Measurements from ENCODE around the gene HBG1.
"Not testable (repeated sequence)": the region's sequence is repeated elsewhere in the genome, so short reads cannot be mapped to it uniquely, and the experiment has no call there.

The HBG1 gene

DNA sequence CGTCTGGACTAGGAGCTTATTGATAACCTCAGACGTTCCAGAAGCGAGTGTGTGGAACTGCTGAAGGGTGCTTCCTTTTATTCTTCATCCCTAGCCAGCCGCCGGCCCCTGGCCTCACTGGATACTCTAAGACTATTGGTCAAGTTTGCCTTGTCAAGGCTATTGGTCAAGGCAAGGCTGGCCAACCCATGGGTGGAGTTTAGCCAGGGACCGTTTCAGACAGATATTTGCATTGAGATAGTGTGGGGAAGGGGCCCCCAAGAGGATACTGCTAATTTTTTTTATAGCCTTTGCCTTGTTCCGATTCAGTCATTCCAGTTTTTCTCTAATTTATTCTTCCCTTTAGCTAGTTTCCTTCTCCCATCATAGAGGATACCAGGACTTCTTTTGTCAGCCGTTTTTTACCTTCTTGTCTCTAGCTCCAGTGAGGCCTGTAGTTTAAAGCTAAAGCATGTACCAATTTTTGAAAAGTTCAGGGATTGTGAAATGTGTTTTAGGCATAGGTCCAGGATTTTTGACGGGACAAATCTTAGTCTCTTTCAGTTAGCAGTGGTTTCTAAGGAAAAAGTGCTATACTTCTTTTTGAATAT is at the start of gene HBG1:
Gene HBG1 (minus strand): TSS at position 51 of the 590 bp plus-strand sequence. CDS start 53 bp downstream, outside the sequence.
- not testable (repeated sequence) for DNase-seq (ENCODE audit: extremely low read depth in 1 of 2, low read depth in 1 of 2)

DNA sequence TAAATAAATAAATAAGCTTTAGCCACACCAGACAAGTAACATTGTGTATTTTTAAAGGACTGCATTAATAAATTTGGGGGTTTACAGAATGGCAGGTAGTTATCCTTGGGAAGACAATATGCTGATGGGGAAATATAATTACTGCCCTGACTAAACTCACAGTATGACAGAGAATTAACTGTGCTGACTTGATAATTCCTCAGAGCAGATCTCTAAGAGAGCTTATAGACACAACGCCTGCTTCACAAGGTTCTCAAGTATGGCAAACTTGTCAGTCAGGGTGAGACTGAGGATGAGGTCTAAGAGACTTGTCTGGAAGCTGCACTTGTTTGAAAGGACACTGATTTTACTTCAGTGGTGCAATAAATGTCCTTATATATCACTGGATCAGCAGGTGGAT is 48.8 kb upstream of the HBG1 start:
- DNase-seq (ENCODE audit: extremely low read depth in 1 of 2, low read depth in 1 of 2) = no peak

DNA sequence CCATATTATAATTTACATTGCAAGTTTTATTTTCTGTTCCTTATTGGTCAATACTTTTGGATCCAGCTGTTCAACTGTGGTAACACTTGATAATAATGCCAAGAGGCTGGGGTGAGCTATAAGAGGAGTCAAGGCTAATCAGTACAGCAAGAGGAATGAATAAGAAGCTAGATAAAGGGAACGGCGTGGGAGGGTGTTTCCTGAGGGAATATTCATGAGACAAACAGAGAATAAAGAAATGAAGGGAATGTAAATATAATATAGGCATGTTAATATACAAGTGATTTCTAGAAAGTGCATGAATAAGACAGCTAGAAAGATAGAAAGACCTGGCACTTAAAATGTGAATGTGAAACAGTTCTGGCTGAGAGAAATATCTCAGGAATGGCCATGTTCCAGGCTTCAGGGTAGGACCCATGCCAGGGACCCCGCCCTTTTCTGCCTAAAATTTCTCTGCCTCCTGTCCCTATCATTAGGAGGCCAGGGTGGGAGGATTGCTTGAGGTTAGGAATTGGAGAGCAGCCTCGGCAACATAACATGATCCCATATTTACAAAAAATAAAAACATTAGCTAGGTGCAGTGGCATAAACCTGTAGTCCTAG is 48.2 kb upstream of the HBG1 start:
- DNase-seq (ENCODE audit: extremely low read depth in 1 of 2, low read depth in 1 of 2) = no peak

DNA sequence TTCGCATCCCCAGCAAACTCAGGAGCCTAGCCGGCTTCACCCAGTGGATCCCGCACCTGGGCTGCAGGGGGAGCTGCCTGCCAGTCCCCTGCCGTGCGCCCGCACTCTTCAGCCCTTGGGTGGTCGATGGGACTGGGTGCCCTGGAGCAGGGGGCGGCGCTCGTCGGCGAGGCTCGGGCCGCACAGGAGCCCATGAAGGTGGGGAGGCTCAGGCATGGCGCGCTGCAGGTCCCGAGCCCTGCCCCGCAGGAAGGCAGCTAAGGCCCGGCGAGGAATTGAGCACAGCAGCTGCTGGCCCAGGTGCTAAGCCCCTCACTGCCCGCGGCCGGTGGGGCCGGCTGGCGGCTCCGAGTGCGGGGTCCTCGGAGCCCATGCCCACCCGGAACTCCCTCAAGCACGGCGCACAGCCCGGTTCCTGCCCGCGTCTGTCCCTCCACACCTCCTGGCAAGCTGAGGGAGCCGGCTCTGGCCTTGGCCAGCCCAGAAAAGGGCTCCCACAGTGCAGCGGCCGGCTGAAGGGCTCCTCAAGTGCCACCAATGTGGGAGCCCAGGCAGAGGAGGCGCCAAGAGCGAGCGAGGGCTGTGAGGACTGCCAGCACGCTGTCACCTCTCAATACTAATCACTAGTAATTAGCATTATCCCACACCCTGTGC is 44.8 kb upstream of the HBG1 start:
- DNase-seq (ENCODE audit: extremely low read depth in 1 of 2, low read depth in 1 of 2) = not testable (repeated sequence)

DNA sequence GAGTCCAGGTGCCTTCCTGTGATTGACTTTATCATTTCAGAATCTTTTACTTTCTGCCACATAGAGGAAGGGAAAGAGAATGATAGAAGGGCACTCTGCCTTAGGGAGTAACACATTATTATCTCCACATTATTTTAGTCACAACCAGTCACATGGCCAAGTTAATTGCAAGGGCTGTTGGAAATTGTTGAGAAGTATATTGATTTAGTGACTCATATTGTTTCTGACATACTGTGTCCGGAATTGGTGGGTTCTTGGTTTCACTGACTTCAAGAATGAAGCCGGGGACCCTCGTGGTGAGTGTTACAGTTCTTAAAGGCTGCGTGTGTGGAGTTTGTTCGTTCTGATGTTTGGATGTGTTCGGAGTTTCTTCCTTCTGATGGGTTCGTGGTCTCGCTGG is 43.4 kb upstream of the HBG1 start:
- DNase-seq (ENCODE audit: extremely low read depth in 1 of 2, low read depth in 1 of 2) = no peak

DNA sequence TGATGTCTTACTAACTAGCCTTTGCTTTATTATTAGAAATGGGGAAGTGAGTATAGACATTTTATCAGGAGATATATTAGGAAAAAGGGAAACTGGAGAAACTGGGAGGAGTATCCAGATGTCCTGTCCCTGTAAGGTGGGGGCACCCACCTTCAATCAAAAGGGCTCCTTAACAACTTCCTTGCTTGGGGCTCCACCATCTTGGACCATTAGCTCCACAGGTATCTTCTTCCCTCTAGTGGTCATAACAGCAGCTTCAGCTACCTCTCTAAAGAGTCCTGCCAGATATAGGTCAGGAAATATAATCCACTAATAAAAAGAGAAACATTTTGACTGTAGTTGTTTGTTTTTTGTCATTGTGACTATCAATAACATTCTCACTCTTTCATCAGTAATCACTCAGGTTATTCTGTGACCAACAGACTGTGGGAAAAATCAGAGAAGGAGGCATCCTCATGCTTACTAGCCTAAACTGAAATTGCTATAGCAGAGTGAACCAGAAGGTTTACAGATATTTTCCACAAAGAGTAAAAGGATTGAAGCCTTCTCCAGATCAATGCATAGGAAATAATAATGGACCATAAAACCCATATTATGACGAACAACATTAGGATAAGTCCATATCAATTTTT is 41.7 kb upstream of the HBG1 start:
- no peak for DNase-seq (ENCODE audit: extremely low read depth in 1 of 2, low read depth in 1 of 2)

DNA sequence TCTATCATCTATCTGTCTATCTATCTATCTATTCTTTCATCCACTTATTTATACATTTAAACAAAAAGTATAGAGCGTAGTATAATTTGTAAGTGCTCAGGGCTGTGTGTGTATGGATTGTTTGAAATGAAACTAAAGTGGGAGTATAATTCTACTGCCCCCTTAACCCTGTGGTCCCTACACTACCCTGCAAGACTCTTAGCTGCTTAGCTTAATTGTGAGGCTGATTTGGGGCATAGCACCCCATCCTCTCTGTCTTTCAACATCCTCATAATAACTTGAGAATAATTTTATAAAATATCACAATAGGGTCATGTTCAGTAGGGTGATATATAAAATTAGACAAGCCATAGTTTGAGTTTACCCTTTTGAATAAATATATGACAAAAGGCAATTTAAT is 40.4 kb upstream of the HBG1 start:
- DNase-seq (ENCODE audit: extremely low read depth in 1 of 2, low read depth in 1 of 2) = no peak

DNA sequence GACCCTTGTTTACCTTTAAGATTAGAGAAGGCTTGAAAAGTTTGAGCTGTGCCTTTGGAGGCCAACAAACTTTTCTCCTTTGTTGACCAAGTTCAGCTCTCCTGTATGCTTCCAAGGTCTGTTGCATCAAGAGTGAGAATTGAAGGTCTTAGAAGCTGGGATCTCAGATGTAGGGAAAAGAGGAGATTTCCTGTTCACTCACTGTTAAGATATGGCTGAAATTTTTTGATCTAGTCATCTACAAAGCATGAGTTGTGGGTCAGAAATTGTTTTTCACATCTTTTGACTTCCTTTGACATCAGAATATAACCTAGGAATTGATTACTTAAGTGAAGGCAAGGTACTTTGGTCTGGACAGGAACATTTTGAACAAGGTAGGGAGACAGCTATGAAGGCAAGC is 40.0 kb upstream of the HBG1 start:
- no peak for DNase-seq (ENCODE audit: extremely low read depth in 1 of 2, low read depth in 1 of 2)

DNA sequence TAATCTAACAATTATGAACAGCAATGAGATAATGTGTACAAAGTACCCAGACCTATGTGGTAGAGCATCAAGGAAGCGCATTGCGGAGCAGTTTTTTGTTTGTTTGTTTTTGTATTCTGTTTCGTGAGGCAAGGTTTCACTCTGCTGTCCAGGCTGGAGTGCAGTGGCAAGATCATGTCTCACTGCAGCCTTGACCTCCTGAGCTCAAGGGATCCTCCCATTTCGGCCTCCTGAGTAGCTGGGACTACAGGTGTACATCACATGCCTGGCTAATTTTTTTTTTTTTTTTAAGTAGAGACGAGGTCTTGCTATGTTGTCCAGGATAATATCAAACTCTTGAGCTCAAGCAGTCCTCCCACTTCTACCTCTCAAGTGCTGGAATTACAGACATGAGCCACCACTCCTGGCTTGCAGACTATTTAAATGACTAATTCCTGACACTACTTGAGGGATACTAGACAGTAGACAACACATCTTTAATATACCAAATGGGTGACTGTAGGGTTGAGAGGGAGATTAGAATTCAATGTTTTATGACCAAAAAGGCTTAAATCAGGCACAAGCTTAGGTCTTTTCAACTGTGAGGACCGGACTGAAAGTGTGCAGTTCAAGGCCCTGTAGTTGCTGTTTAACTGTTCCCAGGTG is 39.4 kb upstream of the HBG1 start:
- DNase-seq (ENCODE audit: extremely low read depth in 1 of 2, low read depth in 1 of 2) = no peak

DNA sequence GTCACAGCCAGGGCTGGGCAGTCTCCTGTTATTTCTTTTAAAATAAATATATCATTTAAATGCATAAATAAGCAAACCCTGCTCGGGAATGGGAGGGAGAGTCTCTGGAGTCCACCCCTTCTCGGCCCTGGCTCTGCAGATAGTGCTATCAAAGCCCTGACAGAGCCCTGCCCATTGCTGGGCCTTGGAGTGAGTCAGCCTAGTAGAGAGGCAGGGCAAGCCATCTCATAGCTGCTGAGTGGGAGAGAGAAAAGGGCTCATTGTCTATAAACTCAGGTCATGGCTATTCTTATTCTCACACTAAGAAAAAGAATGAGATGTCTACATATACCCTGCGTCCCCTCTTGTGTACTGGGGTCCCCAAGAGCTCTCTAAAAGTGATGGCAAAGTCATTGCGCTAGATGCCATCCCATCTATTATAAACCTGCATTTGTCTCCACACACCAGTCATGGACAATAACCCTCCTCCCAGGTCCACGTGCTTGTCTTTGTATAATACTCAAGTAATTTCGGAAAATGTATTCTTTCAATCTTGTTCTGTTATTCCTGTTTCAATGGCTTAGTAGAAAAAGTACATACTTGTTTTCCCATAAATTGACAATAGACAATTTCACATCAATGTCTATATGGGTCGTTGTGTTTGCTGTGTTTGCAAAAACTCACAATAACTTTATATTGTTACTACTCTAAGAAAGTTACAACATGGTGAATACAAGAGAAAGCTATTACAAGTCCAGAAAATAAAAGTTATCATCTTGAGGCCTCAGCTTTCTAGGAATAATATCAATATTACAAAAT is 38.6 kb upstream of the HBG1 start:
- DNase-seq (ENCODE audit: extremely low read depth in 1 of 2, low read depth in 1 of 2) = no peak

DNA sequence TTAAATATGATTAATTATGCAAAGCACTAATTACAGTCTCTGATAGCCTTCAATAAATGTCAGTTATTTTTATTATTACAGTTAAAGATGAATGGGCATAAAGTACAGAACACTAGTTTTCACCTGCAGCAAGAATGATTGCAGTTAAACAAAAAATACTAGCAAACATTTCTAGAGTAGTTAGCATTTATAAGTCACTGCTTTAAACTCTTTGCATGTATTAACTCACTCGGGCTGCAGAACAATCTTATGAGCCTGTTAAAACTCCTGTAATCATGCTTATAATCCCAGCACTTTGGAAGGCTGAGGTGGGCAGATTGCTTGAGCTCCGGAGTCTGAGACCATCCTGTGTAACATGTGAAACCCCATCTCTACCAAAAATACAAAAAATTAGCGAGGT is 37.2 kb upstream of the HBG1 start:
- no peak for DNase-seq (ENCODE audit: extremely low read depth in 1 of 2, low read depth in 1 of 2)

DNA sequence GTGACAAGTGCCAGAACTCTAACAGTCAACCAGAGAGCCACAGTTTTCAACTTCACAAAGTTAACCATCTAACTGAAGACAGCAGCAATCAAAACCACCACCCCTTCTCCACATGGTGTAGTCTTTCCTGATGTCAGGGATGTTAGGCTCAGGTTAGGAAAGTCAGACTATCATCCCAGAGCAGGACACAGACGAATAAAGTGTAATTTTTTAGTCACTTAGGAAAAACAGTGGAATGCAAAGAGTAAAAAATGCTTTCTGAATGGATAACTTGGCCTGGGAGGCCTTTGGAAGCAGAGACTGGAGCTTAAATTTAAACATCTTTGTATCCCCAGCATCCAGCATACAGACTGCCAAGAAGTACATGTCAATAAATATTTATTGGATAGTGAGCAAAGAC is 36.7 kb upstream of the HBG1 start:
- DNase-seq (ENCODE audit: extremely low read depth in 1 of 2, low read depth in 1 of 2) = no peak

DNA sequence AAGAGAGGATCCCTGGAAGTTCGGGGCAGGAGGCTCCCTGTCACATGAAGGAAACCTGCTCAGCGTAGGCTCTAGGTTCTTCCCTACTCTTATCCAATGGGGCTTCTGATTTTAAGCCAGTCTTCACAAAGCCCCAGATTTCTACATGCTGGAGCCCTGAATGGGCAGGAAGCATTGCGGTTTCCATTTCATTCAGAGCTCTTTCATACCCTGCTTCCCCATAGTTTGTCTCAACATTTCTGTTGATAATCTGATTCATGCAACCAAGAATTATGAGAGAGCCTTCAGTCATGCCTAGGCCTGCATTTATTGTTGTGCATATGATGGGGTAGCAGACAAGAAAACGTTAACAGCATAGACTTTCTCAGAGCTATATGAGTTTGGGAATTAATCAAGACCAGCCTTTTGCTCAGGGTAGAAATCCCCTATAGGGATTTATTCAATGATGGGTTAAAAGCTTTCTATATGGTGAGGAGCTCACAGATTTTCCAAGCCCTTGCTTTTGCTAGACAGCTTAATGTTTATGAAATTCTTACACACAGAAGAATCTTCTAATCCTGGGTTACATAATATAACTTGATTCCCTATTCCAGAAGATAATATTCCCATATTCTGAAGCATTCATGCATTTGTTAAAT is 36.2 kb upstream of the HBG1 start:
- DNase-seq (ENCODE audit: extremely low read depth in 1 of 2, low read depth in 1 of 2) = no peak

DNA sequence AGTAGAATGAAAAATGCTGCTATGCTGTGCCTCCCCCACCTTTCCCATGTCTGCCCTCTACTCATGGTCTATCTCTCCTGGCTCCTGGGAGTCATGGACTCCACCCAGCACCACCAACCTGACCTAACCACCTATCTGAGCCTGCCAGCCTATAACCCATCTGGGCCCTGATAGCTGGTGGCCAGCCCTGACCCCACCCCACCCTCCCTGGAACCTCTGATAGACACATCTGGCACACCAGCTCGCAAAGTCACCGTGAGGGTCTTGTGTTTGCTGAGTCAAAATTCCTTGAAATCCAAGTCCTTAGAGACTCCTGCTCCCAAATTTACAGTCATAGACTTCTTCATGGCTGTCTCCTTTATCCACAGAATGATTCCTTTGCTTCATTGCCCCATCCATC is 35.0 kb upstream of the HBG1 start:
- no peak for DNase-seq (ENCODE audit: extremely low read depth in 1 of 2, low read depth in 1 of 2)

DNA sequence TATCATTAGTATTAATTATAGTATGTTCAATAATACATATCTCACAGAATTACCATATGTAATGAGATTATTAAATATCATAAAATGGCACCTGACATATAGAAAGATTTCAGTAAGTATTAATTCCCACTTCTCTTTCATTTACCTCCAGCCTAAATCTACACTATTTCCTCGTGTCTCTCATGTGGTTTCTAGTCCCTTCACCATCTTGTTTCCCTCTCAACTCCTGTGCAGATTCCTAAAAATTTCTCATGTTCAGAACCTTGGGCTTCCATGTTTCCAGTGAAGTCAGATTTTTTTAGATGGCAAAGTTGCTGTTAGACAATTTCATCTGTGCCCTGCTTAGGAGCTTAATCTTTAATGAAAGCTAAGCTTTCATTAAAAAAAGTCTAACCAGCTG is 34.2 kb upstream of the HBG1 start:
- no peak for DNase-seq (ENCODE audit: extremely low read depth in 1 of 2, low read depth in 1 of 2)

DNA sequence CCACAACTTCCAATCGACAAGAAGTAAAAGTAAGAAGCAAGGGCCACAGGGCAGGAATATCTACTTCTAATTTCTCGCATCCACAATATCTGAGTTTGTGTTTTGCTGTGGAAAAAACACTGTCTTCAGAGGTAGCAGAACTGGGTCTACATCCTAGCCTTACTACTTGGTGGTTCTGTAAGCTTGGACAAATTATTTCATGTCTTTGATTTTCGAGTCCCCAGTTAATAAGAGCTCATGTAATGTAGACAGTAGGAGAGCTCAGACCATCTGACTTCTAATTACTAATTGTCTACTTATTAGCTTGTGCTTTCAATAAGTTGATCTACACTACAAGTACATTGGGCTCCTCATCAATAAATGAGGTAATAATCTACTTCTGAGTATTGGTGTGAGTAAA is 33.4 kb upstream of the HBG1 start:
- no peak for DNase-seq (ENCODE audit: extremely low read depth in 1 of 2, low read depth in 1 of 2)

DNA sequence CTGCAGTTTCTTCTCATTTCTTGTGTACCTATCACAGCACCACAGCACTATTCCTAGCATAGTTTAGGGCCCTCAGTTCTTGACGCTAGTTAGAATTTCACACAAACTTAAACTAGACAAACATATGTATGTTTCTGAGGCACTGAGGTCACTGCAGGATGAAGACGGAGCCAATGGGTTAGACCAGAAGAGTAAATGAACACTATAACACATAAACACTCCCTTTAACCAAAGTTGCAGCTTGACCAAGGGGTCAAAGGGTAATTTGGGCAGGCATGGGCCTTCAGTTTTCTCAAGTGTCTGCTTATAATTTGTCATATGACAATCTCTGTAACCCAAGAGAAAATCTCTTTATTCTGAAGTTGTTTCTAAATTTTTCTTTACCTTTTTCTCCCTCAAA is 33.0 kb upstream of the HBG1 start:
- DNase-seq (ENCODE audit: extremely low read depth in 1 of 2, low read depth in 1 of 2) = no peak

DNA sequence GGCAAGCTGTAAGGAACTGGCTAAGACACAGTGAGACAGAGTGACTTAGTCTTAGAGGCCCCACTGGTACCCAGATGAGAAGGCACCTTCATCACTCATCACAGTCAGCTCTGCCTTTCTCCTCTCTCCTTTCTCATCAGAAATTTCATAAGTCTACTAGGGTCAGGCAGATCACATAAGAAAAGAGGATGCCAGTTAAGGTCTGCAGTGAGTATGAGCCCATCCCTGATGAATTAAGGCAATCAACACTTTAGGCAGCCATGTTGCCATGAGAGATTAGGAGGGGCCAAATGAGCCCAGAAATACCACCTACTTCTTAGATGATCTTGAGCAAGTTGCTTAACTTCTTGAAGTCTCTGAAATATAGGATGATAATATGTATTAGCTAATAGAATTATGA is 31.9 kb upstream of the HBG1 start:
- DNase-seq (ENCODE audit: extremely low read depth in 1 of 2, low read depth in 1 of 2) = no peak

DNA sequence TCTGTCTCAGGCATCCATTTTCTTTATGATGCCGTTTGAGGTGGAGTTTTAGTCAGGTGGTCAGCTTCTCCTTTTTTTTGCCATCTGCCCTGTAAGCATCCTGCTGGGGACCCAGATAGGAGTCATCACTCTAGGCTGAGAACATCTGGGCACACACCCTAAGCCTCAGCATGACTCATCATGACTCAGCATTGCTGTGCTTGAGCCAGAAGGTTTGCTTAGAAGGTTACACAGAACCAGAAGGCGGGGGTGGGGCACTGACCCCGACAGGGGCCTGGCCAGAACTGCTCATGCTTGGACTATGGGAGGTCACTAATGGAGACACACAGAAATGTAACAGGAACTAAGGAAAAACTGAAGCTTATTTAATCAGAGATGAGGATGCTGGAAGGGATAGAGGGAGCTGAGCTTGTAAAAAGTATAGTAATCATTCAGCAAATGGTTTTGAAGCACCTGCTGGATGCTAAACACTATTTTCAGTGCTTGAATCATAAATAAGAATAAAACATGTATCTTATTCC is 31.0 kb upstream of the HBG1 start:
- no peak for DNase-seq (ENCODE audit: extremely low read depth in 1 of 2, low read depth in 1 of 2)

DNA sequence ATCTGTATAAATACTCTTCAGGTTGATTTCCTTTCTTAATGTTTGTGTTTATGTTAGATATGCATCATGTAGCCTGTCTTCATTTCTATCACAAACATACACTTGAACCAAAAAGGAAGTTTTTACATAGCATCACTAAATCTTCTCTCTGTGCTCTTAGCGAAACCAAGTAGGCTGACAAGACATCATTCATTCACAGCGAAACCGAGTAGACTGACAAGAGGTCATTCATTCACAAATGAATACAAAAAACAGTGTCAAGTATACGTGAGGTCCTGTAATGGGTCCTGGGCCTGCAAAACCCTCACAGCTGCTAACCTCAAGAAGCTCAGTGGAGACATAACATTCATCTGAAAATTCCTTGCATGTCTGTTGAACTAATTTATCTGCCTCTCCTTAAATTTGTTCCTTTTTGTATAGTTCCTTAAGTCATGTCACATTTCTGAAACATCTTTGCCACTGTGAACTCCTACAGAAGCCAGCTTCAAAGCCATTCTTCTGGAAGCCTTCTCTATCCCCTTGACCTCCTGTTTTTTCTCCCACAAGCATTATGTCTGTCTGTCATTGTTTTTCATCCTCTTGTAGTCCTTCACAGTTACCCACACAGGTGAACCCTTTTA is 29.9 kb upstream of the HBG1 start:
- no peak for DNase-seq (ENCODE audit: extremely low read depth in 1 of 2, low read depth in 1 of 2)

All from activated CD8-positive, alpha-beta memory T cell treated with anti-CD3 and anti-CD28 coated beads for 1 hour (primary cell).